ENCODE data around the gene LILRB1.
A peak's percentile ranks its signal among the peaks of the same experiment; 100 is the strongest.
"Not testable (repeated sequence)": the region's sequence is repeated elsewhere in the genome, so short reads cannot be mapped to it uniquely, and the experiment has no call there.

LILRB1 gene

GRCh38 chr19:54630262-54630661 is at the start of gene LILRB1:
Gene LILRB1, plus strand, starts transcription at chr19:54630484. Its CDS starts 590 bp downstream, at chr19:54631074.
- peak; percentile 38 for DNase-seq

GRCh38 chr19:54586397-54586796 is 43.9 kb upstream of the LILRB1 start:
- DNase-seq, result no peak

GRCh38 chr19:54587026-54587425 is 43.3 kb upstream of the LILRB1 start:
- DNase-seq, result no peak

- peak; percentile 45 for DNase-seq
Observed at GRCh38 chr19:54593445-54593844, 36.8 kb upstream of the LILRB1 start, which contains the start of gene LILRA1. Gene LILRA1, plus strand, starts transcription at chr19:54593632. Its CDS starts 613 bp downstream, at chr19:54594245.

GRCh38 chr19:54593931-54594626 is 36.2 kb upstream of the LILRB1 start:
- DNase-seq, result not testable (repeated sequence)

- no peak for DNase-seq
Observed at GRCh38 chr19:54594737-54595136, 35.5 kb upstream of the LILRB1 start.

GRCh38 chr19:54595680-54596436 is 34.4 kb upstream of the LILRB1 start:
- not testable (repeated sequence) for DNase-seq

GRCh38 chr19:54600212-54600611 is 30.1 kb upstream of the LILRB1 start:
- DNase-seq, result no peak

GRCh38 chr19:54606230-54606629 is 24.1 kb upstream of the LILRB1 start:
- DNase-seq, result no peak

GRCh38 chr19:54606891-54607784 is 23.1 kb upstream of the LILRB1 start:
- no peak for DNase-seq

GRCh38 chr19:54607785-54608150 is 22.5 kb upstream of the LILRB1 start:
- no peak for DNase-seq

- DNase-seq, result no peak
Observed at GRCh38 chr19:54608205-54608604, 22.1 kb upstream of the LILRB1 start.

GRCh38 chr19:54608792-54609191 is 21.5 kb upstream of the LILRB1 start:
- no peak for DNase-seq

- DNase-seq, result no peak
Observed at GRCh38 chr19:54609356-54609791, 20.9 kb upstream of the LILRB1 start.

- DNase-seq, result no peak
Observed at GRCh38 chr19:54612428-54612827, 17.9 kb upstream of the LILRB1 start.

- DNase-seq, result no peak
Observed at GRCh38 chr19:54614726-54615125, 15.6 kb upstream of the LILRB1 start.

GRCh38 chr19:54616057-54616456 is 14.2 kb upstream of the LILRB1 start:
- no peak for DNase-seq

GRCh38 chr19:54616821-54617560 is 13.3 kb upstream of the LILRB1 start:
- DNase-seq, result no peak

- no peak for DNase-seq
Observed at GRCh38 chr19:54620464-54620863, 9.8 kb upstream of the LILRB1 start.

- no peak for DNase-seq
Observed at GRCh38 chr19:54622431-54622830, 7.9 kb upstream of the LILRB1 start.

GRCh38 chr19:54624234-54624633 is 6.0 kb upstream of the LILRB1 start:
- DNase-seq, result not testable (repeated sequence)

Measured in GF-D8 (cell line).